ENCODE results near the gene COQ10A.
A peak's percentile ranks its signal among the peaks of the same experiment; 100 is the strongest.

COQ10A gene

DNA sequence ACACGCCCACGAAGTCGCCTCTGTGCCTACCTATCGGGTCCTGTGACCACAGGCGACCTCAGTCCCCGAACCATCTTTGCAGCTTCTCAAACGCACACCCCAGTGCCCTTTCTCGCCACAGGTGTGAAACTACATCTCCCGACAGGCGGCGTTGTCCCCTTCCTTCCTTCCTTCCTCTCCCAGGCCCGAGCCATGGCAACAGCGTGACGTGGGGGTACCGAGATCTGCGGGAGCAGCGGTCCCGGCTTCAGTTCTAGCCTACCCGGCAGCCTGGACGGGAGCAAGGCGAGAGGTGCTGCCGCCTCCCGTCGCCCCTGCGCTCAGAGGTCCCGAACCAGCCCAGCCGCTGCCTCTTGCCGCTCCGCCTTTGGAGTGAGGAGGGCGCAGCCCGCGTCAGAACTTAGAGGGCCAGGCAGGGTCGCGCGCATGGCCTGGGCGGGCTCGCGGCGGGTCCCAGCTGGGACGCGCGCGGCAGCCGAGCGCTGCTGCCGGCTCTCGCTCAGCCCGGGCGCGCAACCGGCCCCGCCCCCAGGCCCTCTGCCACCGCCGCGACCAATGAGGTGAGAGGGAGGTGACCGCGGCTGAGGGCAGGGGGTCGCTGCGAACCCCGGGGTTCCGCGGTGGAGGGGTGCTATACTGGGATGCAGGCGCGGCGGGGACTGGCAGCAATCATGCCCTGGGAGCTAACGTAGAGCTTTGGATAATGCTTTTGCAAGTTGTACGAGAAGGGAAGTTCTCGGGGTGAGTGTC, at the start of gene COQ10A:
COQ10A (plus strand) TSS at position 250 of the 750 bp plus-strand sequence; CDS start at position 427, 177 bp downstream.
- DNase-seq: peak; percentile 72 to 85

- DNase-seq: no peak
Observed at GRCh38 chr12:56219840-56220239, 46.9 kb upstream of the COQ10A start.

DNA sequence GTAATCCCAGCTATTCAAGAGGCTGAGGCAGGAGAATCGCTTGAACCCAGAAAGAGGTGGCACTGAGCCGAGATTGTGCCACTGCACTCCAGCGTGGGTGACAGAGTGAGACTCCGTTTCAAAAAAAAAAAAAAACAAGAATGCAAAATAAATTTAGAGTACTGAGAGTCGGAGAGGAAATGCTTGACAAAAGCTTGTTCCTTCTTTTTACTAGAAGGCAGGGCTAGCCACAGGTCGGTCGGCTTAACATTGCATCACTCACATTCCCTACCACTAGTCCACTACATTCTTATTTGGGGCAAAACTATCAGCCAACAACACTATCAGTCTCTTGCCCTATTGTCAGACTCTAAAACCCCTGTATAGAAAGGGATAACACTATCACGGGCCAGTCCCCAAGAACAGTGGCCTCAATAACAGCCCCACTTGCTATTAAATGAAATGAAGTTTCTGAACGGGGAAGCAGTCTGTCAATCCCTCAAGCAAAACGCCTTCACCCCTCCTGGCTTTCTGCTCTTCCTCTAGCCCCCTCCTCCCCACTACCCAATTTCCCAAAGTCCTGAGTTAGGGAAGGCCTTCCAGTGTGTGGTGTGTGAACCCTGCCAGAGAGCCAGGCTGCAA, 46.0 kb upstream of the COQ10A start:
- DNase-seq: no peak

DNA sequence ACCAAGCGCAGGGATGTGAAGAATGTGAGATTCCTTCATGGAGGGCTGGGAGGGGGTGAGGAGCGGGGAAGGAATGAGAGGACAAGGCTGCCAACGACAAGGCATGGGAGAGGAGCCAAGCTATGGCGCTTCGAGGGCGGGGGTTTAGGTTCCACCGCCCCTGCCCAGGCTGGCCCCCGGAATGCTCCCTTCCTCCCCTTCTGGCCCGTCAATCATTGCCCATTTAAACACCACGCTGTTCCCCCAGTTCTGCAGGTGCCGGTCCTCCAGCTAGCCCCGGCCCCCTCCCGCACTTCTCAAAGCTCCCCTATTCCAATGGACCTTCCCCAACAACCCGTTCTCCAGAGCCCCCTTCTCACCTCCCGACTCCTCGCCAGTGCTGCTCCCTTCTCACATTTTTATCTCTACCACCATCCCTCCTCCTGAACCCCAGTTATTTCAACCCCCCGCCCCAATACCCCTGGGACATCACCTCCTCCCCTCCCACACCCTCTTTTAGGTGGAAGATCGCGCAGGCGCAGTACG, 45.4 kb upstream of the COQ10A start:
- peak in 1 of 2 experiments; percentile 39 for DNase-seq

DNA sequence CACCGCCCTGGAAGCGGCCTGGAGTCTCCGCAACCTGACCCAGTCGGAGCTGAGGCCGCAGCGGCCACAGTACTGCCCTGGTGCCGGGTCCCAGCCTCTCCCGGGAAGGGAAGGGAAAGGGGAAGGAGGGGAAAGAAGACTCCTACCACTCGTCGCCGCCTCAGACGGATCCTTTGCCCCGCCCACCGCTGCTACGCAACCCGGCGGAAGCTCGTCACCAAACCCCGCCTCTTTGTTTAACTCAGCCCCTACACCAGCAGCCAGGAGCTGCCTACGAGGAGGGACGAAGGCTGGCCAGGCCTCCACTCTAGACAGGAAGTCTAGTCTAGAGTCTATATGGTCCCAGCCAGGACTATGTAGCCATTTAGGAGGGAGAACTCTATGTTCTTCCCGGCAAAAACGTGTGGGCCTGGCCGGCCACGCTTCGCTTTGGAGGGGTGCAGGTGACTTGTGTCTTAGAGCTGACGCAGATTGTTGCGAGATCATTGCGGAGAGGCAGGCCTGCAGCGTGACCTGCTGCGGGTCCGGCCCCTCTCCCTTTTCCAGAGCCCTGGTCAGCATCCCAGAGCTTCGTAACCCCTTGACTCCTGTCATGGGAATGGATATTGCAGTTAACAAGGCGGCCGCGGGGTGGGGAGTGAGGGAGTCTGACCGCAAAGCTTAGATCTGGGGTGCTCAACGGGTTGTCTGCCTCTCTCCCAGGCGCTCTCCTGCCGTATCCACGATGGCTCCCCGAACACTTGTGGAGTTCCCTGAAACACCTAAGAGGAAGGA, 44.8 kb upstream of the COQ10A start, which contains the start of gene RNF41:
RNF41 (minus strand) TSS at position 166 of the 774 bp plus-strand sequence. CDS start 7,875 bp downstream, outside the sequence.
- peak; percentile 83 to 96 for DNase-seq

DNA sequence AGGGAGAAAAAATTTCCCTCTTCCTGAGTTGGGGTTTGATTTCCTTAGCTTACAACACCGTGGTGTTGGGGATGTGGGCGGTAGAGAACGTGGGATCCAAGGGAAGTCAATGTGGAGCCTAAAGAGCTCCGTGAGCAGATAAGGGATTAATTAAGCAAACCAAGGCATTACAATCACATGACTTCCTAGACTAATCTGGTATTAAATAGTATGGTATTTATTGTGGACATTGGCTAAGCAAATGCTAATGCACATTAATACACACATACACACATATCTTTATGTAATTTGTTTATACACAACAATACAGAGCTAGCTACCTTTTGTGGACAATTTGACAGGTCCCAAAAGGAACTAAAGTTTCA, 44.2 kb upstream of the COQ10A start:
- DNase-seq: no peak

- DNase-seq: no peak
Observed at GRCh38 chr12:56223571-56224101, 43.1 kb upstream of the COQ10A start.

DNA sequence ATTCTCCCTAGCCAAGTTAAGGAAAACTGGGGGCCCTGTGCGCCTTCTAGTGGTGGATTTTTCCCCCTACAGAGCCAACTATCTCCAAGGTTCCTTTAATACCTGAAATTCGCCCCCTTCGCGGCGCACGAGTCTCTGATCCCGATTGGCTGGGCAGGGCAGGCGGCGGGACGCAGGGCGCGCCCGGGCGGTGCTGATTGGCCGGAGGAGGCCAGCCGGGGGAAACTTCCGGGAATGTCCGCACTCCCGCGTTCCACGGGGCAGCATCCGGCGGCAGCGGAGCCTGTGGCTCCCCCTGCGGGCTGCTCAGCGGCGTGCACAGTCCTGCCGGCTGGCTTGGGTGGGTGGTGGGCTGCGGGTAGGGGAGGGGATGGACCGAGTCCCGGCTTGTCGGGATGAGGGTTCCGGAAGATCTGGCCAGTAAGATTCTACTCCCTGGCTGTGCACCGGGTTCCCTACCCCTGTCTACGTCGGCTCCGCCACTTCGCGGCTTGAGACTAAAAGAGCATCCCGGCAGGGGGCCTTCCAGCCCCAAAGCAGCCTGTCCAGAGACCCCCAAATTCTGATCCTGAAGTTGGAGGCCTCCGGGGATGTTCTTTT, 42.5 kb upstream of the COQ10A start, which contains the start of gene NABP2:
NABP2 (plus strand) TSS at position 241 of the 600 bp plus-strand sequence. CDS start 515 bp downstream, outside the sequence.
- DNase-seq: peak; percentile 95 to 98

DNA sequence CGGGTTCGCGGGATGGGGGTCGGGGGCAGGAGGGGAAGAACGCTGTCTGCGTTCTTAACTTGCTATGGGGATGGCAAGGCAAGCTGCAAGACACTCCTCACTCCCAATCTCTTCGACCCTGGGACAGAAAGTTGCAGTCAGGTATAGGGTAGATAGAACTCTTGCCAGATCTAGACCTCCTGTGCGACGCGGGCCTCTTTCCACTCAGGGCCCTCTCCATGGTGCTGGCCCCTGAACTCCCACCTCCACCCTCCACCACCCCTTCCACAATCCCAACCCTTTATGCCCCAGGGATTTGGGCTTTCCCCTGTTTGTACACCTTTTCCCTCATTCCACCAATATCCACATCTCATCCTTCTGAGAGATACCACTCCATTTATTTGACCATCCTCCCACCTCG, 41.8 kb upstream of the COQ10A start:
- DNase-seq: no peak

DNA sequence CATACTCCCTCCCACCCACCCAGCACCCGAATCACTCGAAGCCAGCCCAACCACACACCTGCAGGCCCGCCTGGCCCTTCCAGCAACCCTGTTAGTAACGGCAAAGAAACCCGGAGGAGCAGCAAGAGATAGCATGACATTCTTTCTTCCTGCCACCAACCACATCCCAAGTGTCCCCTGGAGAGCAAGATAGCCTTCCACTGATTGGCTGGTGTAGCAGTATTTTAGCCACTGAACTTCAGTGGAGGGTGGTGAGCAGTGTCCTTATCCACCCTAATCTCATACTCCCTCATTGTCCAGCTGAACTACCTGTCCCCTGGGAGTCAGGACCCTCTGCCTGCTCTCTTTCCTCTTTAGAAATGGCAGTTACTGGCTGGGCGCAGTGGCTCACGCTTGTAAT, 37.7 kb upstream of the COQ10A start:
- DNase-seq: no peak

- no peak for DNase-seq
Observed at GRCh38 chr12:56229916-56230431, 36.8 kb upstream of the COQ10A start, which contains the start of gene SLC39A5. TSS of gene SLC39A5 (plus strand) at chr12:56230051. CDS start at chr12:56231275, 1,224 bp downstream.

GRCh38 chr12:56230432-56231183, 36.1 kb upstream of the COQ10A start:
- DNase-seq: no peak

DNA sequence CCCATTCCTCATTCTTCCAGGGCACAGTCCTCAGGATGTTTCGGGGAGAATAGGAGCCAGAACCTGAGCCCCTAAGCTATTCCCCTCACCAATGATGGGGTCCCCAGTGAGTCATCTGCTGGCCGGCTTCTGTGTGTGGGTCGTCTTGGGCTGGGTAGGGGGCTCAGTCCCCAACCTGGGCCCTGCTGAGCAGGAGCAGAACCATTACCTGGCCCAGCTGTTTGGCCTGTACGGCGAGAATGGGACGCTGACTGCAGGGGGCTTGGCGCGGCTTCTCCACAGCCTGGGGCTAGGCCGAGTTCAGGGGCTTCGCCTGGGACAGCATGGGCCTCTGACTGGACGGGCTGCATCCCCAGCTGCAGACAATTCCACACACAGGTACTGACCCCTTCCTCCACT, 35.6 kb upstream of the COQ10A start:
- DNase-seq: no peak

GRCh38 chr12:56234746-56235436, 31.9 kb upstream of the COQ10A start:
- no peak for DNase-seq

GRCh38 chr12:56236091-56236490, 30.7 kb upstream of the COQ10A start:
- no peak for DNase-seq

- DNase-seq: no peak
Observed at GRCh38 chr12:56236985-56237384, 29.8 kb upstream of the COQ10A start.

DNA sequence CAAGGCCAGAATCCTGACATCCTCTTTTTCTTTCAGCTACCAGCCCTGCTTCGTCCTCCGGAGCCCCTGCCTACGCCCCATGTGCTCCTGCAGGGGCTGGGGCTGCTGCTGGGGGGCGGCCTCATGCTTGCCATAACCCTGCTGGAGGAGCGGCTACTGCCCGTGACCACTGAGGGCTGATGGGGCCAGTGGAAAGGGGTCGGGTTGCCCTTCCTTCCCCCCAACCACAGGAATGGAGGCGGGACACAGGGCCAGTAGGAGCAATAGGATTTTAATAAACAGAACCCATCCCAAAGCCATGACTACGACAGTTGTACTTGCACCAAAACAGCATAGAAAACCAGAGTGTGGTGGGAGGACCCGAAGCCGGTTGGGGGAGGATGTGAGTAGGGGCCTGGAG, 29.2 kb upstream of the COQ10A start:
- no peak for DNase-seq

- no peak for DNase-seq
Observed at GRCh38 chr12:56241424-56242303, 25.1 kb upstream of the COQ10A start.

GRCh38 chr12:56242986-56243385, 23.8 kb upstream of the COQ10A start:
- DNase-seq: no peak

- no peak for DNase-seq
Observed at GRCh38 chr12:56243731-56244181, 23.0 kb upstream of the COQ10A start.

All from SW 1271 (cell line).